Panc1 (cell line): Measurements from ENCODE around the gene REG3A. TPM values are rescaled to one million over a fixed set of nuclear protein-coding genes. Genes with fewer than 3 reads are reported as not detected.

Source experiments
- ATAC-seq: fragments of 200-7000 bp; cut with Tn5 transposase; 2 replicates; pipeline ENCODE4 v1.9.1; 2020; ENCODE audit warnings: mild to moderate bottlenecking, moderate library complexity
- BruUV-seq: library from RNA; stranded (reverse); fragments of 400-500 nt; replicated peaks from 2 replicates; lab custom pipeline; 2021; lab: Mats Ljungman, UMichigan
- CTCF ChIA-PET: fragments of 300-600 bp; sonication (Branson Sonifier 250); formaldehyde crosslinking; loops from one replicate; lab custom pipeline; 2022; ENCODE audit warnings: antibody characterized with exemption; lab: Charles Lee
- POLR2A ChIA-PET: fragments of 300-600 bp; sonication (Branson Sonifier 250); formaldehyde crosslinking; loops from one replicate; lab custom pipeline; 2022; ENCODE audit warnings: antibody characterized with exemption; lab: Charles Lee
- DNase-seq: peaks from one replicate; pipeline ENCODE4 v3.0.0-alpha.2; 2010; ENCODE audit warnings: low read depth, low spot score
- H3K27ac ChIP-seq: 2 replicates; pipeline ENCODE4 v1.5.1; 2011; ENCODE audit warnings: mild to moderate bottlenecking, low read length, inconsistent platforms
- H3K27me3 ChIP-seq: fragments of 200-500 bp; sonication (Bioruptor generic); 2 replicates; pipeline ENCODE4 v1.6.0; 2014; ENCODE audit warnings: low read length, inconsistent platforms; ENCODE audit not compliant: control insufficient read depth, insufficient read depth
- H3K36me3 ChIP-seq: fragments of 200-500 bp; sonication (Bioruptor generic); 2 replicates; pipeline ENCODE4 v1.5.1; 2014; ENCODE audit warnings: inconsistent platforms, mild to moderate bottlenecking, low read length, moderate library complexity; ENCODE audit not compliant: control insufficient read depth, insufficient read depth
- H3K4me1 ChIP-seq: 2 replicates; pipeline ENCODE4 v1.5.1; 2011; ENCODE audit warnings: inconsistent platforms, mild to moderate bottlenecking, low read length, moderate library complexity; ENCODE audit not compliant: control insufficient read depth, insufficient read depth
- H3K4me3 ChIP-seq, 2 experiments: 2 replicates each; pipeline ENCODE4 v1.5.1; 2011 to 2012; ENCODE audit warnings: low read depth in 2 of 2, low read length in 2 of 2, mild to moderate bottlenecking in 2 of 2, inconsistent platforms in 1 of 2, moderate library complexity in 1 of 2
- H3K9me3 ChIP-seq: fragments of 200-500 bp; sonication (Bioruptor generic); 2 replicates; pipeline ENCODE4 v1.5.1; 2014; ENCODE audit warnings: low read depth, mild to moderate bottlenecking, inconsistent platforms, low read length, moderate library complexity; ENCODE audit not compliant: control insufficient read depth, insufficient read depth
- CTCF ChIP-seq: fragments of 450-650 bp; IDR thresholded peaks from 2 replicates; pipeline ENCODE4 v1.5.1; 2017; ENCODE audit warnings: mild to moderate bottlenecking
- POLR2AphosphoS5 ChIP-seq: IDR thresholded peaks from 2 replicates; pipeline ENCODE4 v1.6.1; 2012; ENCODE audit warnings: mild to moderate bottlenecking, low read depth, low read length, moderate library complexity
- REST ChIP-seq, 2 experiments: IDR thresholded peaks; 2 replicates each; pipeline ENCODE4 v1.6.1; 2011 to 2012; ENCODE audit warnings: low read depth in 2 of 2, control low read depth in 1 of 2, low read length in 1 of 2, mild to moderate bottlenecking in 1 of 2, moderate library complexity in 1 of 2; ENCODE audit not compliant: insufficient read depth in 1 of 2
- SIN3A ChIP-seq: IDR thresholded peaks from 2 replicates; pipeline ENCODE4 v1.6.1; 2012; ENCODE audit warnings: low read depth, mild to moderate bottlenecking, low read length, moderate library complexity, borderline replicate concordance; ENCODE audit not compliant: insufficient read depth
- TCF7L2 ChIP-seq: IDR thresholded peaks from 2 replicates; pipeline ENCODE4 v1.6.1; 2011; ENCODE audit warnings: mild to moderate bottlenecking, low read depth, low read length, inconsistent platforms
- in situ Hi-C: cut with HindIII; loops from 2 replicates; pipeline ENCODE4 v1.10.0; 2016; ENCODE audit warnings: low sequenced_read_pairs, low pct_unique_long_range_greater_than_20kb
- intact Hi-C: fragments of 100-400 bp; cut with micrococcal nuclease; formaldehyde crosslinking; loops from one replicate; pipeline ENCODE4 v1.10.0; 2022; ENCODE audit not compliant: unreplicated experiment
- total RNA-seq: library from RNA; stranded (reverse); gene quantifications from one replicate; pipeline ENCODE4 v1.2.1, GENCODE V29; 2021; ENCODE audit not compliant: unreplicated experiment

Gene REG3A
- total RNA-seq, 1 experiment from 2014 or later: not detected

GRCh38 chr2:79138385-79138784 is 21.2 kb downstream of the REG3A start:
- Histone ChIP-seq H3K36me3 (no peaks in the 10 kb centered on the region), H3K9me3 (no peaks in the 10 kb centered on the region), H3K4me1 (no peaks in the 10 kb centered on the region), H3K4me3 (no peak overlapping the region), H3K27ac (no peak overlapping the region), H3K27me3 (no peaks in the 10 kb centered on the region)
- in situ Hi-C loops (no loop called here), intact Hi-C loops (no loop called here)
- ATAC-seq (no peak), DNase-seq (no peak)
- TF ChIP-seq REST (IDR thresholded peaks at IDR 0.05; ENCODE audit: insufficient read depth in 1 of 2, low read depth in 2 of 2, low read length in 1 of 2): no peak
- TF ChIP-seq POLR2AphosphoS5: no peak
- no peak for TF ChIP-seq CTCF
- TF ChIP-seq TCF7L2: no peak
- no peak for TF ChIP-seq SIN3A
- CTCF ChIA-PET: no interaction called here
- BruUV-seq: no TSS peak
- POLR2A ChIA-PET: no interaction called here

GRCh38 chr2:79131687-79132086 is 27.9 kb downstream of the REG3A start:
- TF ChIP-seq CTCF (peak; percentile 28), POLR2AphosphoS5 (no peak)
- POLR2A ChIA-PET: no interaction called here
- no peaks in the 10 kb centered on the region for H3K27me3 ChIP-seq
- DNase-seq (no peak), ATAC-seq (no peak)
- no peaks in the 10 kb centered on the region for H3K36me3 ChIP-seq
- no peaks in the 10 kb centered on the region for H3K4me1 ChIP-seq
- in situ Hi-C loops (no loop called here), intact Hi-C loops (no loop called here)
- CTCF ChIA-PET: no interaction called here
- no peak overlapping the region for H3K27ac ChIP-seq
- no peak overlapping the region for H3K4me3 ChIP-seq
- BruUV-seq: no TSS peak
- no peaks in the 10 kb centered on the region for H3K9me3 ChIP-seq

- ATAC-seq: no peak
- in situ Hi-C loops (no loop called here), intact Hi-C loops (no loop called here)
- ChIA-PET POLR2A (no interaction called here), CTCF (no interaction called here)
- Histone ChIP-seq H3K27me3 (no peaks in the 10 kb centered on the region), H3K4me1 (no peaks in the 10 kb centered on the region), H3K9me3 (no peaks in the 10 kb centered on the region), H3K4me3 (no peak overlapping the region), H3K27ac (no peak overlapping the region), H3K36me3 (no peaks in the 10 kb centered on the region)
- DNase-seq: no peak
- no TSS peak for BruUV-seq
- no peak for TF ChIP-seq REST (IDR thresholded peaks at IDR 0.05; ENCODE audit: insufficient read depth in 1 of 2, low read depth in 2 of 2, low read length in 1 of 2)
These were observed 29.7 kb downstream of the REG3A start for GRCh38 chr2:79129804-79130203.
